ENCODE measurements around the gene BANP.
"Not testable (repeated sequence)": the region's sequence is repeated elsewhere in the genome, so short reads cannot be mapped to it uniquely, and the experiment has no call there.

The BANP gene

DNA sequence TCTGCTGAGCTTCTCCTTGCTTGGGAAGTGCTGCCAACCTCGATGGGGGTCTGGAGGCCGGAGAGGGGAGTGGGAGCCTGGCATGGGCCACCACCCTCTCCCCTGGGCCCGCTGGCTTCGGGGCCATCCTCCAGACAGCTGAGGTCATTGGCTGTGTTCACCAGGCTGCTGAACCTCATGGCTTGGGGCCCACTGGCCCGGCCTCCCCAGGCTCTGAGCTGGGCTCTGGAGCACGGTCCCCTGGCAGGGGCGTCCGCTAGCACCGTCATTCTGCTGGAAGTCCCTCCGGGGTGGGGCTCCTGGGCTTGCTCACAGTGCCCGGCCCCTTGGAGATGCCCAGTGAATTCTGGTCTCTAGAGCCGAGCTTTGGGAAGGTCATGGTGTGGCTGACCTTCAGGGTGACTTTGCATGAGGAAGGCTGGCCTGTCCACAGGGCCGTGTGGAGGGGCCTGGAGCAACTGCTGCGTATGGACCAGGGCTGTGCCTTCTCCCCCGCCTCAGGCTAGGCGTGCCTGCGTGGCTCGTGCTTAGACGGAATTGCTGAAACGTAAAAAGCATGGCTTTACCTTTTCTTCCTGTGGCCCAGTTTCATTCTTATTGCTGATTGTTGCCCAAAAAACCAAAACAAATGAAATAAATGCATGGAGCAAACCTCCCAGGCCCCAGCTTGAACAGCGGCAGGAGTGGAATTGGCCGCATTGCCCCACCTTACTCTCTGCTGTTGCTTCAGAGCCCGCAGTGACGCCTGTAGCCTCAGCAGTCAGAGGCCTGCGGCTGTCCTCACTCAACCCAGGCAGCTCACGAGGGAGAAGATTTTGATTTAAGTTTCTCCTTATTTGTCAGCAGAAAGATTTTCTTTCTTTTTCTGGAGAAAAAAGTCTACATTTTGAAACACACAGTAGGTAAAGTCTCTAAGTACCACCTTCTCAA, 70.1 kb downstream of the BANP start:
- not testable (repeated sequence) for H3K27ac ChIP-seq (ENCODE audit: low read length); H3K4me1 ChIP-seq (ENCODE audit: control insufficient read depth in 1 of 2, insufficient read depth in 2 of 2, low read length in 2 of 2); H3K9me3 ChIP-seq (ENCODE audit: control insufficient read depth in 1 of 2, low read length in 2 of 2); H3K4me3 ChIP-seq (ENCODE audit: low read depth in 1 of 2, low read length in 2 of 2); H3K27me3 ChIP-seq (ENCODE audit: low read depth, low read length)
- H3K36me3 ChIP-seq (ENCODE audit: control insufficient read depth in 1 of 2, insufficient read depth in 2 of 2, low read length in 2 of 2): peaks cover 0 to 23% of the 10 kb centered on the region in 2 donors

DNA sequence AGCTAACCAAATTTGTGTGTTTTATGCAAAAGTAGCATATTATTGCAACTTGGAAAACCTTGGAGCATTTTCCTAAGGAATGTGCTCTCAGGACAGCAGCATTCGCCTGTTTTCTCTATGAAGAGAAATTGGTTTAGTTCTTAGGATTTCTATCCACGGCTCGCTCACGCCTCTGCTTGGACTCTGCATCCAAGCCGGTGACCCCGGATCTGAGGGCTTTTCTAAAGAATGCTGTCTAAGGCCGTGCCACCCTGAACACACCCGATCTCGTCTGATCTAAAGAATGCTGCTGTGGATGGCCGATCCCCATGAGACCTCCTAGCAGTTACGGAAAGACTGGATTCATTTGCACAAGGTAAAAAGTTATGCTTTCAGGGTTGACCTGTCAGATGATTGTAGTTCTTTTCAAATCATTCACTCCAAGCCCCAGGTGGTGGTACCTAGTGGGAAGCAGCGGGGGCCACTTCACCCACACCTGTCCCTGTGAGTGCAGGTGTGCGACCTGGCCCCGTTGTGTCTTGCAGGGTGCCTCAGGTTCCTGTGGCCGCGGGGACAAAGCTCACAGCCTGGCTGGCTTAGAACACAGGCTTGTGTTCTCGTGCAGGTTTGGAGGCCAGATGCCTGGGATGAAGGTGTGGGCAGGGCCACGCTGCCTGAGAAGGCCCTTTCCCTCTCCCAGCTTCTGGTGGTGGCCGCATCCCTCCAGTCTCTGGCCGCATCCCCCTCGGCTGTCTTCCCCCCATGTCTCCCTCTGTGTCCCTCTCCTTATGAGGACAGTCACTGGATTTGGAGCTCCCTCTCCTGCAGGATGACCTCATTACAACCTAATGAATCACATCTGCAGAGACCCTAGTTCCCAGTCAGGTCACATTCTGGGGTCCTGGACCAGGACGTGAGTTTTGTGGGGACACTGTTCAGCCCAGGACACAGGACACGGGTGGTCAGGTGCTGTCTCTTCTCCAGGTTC, 71.1 kb downstream of the BANP start:
- no peak overlapping the region for H3K27ac ChIP-seq (ENCODE audit: low read length)
- H3K27me3 ChIP-seq (ENCODE audit: low read depth, low read length): no peaks in the 10 kb centered on the region
- H3K4me3 ChIP-seq (ENCODE audit: low read depth in 1 of 2, low read length in 2 of 2): no peak overlapping the region
- H3K9me3 ChIP-seq (ENCODE audit: control insufficient read depth in 1 of 2, low read length in 2 of 2): no peaks in the 10 kb centered on the region
- H3K4me1 ChIP-seq (ENCODE audit: control insufficient read depth in 1 of 2, insufficient read depth in 2 of 2, low read length in 2 of 2): peaks cover 0 to 5% of the 10 kb centered on the region in 2 donors
- H3K36me3 ChIP-seq (ENCODE audit: control insufficient read depth in 1 of 2, insufficient read depth in 2 of 2, low read length in 2 of 2): peaks cover 0 to 20% of the 10 kb centered on the region in 2 donors

DNA sequence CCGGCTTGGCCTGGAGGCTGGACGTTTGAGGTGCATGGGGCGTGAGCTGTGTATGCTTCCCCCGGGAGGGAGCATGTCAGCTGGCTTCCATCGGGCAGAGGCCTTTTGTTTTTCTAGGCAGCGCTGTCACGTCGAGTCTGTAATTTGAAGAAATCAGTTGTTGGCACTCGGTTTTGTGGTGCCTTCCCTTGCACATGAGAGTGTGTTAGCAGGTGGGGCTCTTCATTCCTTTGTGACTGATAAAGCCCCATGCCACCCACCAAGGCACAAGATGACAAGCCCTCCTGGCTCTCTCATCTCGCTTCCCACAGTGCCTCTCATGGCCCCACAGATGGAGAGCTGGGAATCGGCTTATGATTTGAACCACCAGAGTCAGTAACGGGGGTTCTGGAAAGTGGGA, 72.1 kb downstream of the BANP start:
- peaks cover 0 to 19% of the 10 kb centered on the region in 2 donors for H3K36me3 ChIP-seq (ENCODE audit: control insufficient read depth in 1 of 2, insufficient read depth in 2 of 2, low read length in 2 of 2)
- no peaks in the 10 kb centered on the region for H3K27me3 ChIP-seq (ENCODE audit: low read depth, low read length)
- no peaks in the 10 kb centered on the region for H3K9me3 ChIP-seq (ENCODE audit: control insufficient read depth in 1 of 2, low read length in 2 of 2)
- peaks cover 0 to 5% of the 10 kb centered on the region in 2 donors for H3K4me1 ChIP-seq (ENCODE audit: control insufficient read depth in 1 of 2, insufficient read depth in 2 of 2, low read length in 2 of 2)
- H3K27ac ChIP-seq (ENCODE audit: low read length): no peak overlapping the region
- no peak overlapping the region for H3K4me3 ChIP-seq (ENCODE audit: low read depth in 1 of 2, low read length in 2 of 2)

DNA sequence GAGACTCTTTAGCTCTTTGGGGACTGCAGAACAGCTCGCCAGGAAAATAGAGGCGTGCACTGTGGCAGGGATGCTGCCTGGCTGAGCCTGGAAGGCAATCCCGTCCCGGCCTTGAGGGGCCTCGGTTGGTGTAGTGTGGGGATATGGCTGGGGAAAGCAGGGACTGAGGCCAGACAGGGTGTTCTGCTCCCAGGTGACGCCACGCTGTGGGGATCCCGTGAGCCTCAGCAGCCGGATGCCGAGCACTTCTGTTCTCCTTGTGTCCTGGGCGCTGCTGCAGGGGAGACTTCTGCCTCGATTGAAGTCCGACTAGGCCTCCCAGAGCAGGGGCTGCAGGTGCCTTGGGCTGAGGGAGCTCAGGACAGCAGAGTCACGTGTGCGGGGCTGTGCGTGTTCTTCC, 72.6 kb downstream of the BANP start:
- Histone ChIP-seq H3K9me3 (ENCODE audit: control insufficient read depth in 1 of 2, low read length in 2 of 2) (no peaks in the 10 kb centered on the region), H3K27ac (ENCODE audit: low read length) (no peak overlapping the region), H3K36me3 (ENCODE audit: control insufficient read depth in 1 of 2, insufficient read depth in 2 of 2, low read length in 2 of 2) (peaks cover 0 to 15% of the 10 kb centered on the region in 2 donors), H3K27me3 (ENCODE audit: low read depth, low read length) (no peaks in the 10 kb centered on the region), H3K4me3 (ENCODE audit: low read depth in 1 of 2, low read length in 2 of 2) (no peak overlapping the region), H3K4me1 (ENCODE audit: control insufficient read depth in 1 of 2, insufficient read depth in 2 of 2, low read length in 2 of 2) (peaks cover 0 to 5% of the 10 kb centered on the region in 2 donors)

DNA sequence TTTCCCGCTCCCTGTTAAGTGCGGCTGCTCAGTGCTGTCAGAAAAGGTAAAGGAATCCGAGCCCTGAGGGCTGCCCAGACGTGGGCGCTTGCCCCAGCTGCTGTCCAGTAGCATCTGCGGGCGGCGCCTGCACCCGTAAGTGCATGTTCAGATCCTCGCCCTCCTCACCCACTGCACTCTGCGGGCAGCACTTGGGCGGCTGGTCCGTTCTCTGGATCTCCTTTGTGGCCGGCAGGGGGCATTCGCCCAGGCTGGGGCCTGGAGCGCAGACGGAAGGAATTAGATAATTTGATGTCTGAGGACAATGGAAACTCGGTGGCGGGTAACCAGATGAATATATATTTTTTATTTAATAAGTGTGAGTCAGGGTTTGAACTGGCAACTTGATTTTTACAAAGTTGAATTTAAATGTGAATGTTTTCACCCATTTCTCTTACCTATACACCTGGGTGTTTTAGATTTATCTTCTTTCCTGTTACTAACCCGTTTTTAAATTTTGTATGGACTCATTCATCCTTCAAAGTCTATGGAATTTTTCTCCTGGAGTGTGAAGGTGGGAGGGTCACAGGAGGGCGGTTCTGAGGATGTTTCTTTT, 73.4 kb downstream of the BANP start:
- not testable (repeated sequence) for H3K27ac ChIP-seq (ENCODE audit: low read length); H3K9me3 ChIP-seq (ENCODE audit: control insufficient read depth in 1 of 2, low read length in 2 of 2); H3K4me3 ChIP-seq (ENCODE audit: low read depth in 1 of 2, low read length in 2 of 2); H3K27me3 ChIP-seq (ENCODE audit: low read depth, low read length); H3K4me1 ChIP-seq (ENCODE audit: control insufficient read depth in 1 of 2, insufficient read depth in 2 of 2, low read length in 2 of 2)
- H3K36me3 ChIP-seq (ENCODE audit: control insufficient read depth in 1 of 2, insufficient read depth in 2 of 2, low read length in 2 of 2): peaks cover 0 to 12% of the 10 kb centered on the region in 2 donors

DNA sequence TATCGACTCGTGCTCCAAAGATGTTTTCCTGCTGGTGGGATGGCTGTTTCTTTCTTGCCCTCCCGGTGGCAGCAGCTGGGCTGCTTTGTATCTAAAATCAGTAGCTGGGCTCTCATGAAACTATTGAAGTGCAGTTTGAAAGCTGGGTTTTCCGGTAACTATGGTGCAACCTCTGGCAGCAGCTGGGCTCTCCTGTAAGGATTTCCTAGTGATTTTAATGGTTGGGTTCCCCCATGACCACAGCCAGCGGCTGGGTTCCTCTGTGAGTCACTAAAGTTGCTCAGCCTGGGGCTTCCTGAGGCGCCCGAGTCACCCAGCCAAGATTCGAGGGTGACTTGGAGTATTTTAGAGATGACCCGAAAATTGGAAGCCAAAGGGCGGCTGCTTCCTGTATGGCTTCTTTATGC, 73.9 kb downstream of the BANP start:
- not testable (repeated sequence) for H3K4me1 ChIP-seq (ENCODE audit: control insufficient read depth in 1 of 2, insufficient read depth in 2 of 2, low read length in 2 of 2); H3K4me3 ChIP-seq (ENCODE audit: low read depth in 1 of 2, low read length in 2 of 2); H3K9me3 ChIP-seq (ENCODE audit: control insufficient read depth in 1 of 2, low read length in 2 of 2); H3K27me3 ChIP-seq (ENCODE audit: low read depth, low read length); H3K27ac ChIP-seq (ENCODE audit: low read length)
- H3K36me3 ChIP-seq (ENCODE audit: control insufficient read depth in 1 of 2, insufficient read depth in 2 of 2, low read length in 2 of 2): peaks cover 0 to 12% of the 10 kb centered on the region in 2 donors

DNA sequence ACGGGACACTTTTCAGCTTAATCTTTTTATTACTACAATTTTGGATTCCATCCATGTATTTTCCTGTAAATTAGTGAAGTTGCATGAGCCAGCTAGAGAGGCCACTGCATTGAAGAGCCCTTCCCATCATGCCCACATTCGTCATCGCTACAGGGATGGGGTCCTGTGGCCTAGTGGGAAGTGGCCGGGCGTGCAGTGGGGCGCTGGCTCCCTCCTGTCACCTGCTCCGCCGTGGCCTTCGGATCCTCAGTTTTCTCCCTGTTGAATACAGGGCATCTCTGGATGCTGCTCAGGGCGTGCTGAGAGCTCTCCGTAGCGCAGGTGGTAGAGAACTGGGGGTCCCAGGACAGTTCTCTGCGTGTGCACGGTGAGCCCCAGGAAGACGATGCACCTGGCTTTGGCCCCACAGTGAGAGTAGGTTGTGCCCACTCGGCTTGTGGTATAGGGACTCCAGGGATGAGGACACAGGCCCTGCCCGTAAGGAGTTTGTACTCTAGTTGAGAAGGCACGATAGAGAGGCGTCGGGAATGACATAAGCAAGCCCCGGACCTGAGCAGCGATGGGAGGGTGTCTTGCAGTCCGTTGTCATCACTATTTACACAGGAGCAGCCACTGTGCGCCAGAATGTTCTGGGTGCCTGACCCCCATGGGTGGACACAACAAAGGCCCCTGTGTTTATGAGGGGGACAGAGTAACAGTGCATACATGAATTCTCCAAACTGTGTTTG, 74.8 kb downstream of the BANP start:
- H3K4me3 ChIP-seq (ENCODE audit: low read depth in 1 of 2, low read length in 2 of 2); H3K27me3 ChIP-seq (ENCODE audit: low read depth, low read length); H3K9me3 ChIP-seq (ENCODE audit: control insufficient read depth in 1 of 2, low read length in 2 of 2); H3K36me3 ChIP-seq (ENCODE audit: control insufficient read depth in 1 of 2, insufficient read depth in 2 of 2, low read length in 2 of 2); H3K27ac ChIP-seq (ENCODE audit: low read length); H3K4me1 ChIP-seq (ENCODE audit: control insufficient read depth in 1 of 2, insufficient read depth in 2 of 2, low read length in 2 of 2): not testable (repeated sequence)

DNA sequence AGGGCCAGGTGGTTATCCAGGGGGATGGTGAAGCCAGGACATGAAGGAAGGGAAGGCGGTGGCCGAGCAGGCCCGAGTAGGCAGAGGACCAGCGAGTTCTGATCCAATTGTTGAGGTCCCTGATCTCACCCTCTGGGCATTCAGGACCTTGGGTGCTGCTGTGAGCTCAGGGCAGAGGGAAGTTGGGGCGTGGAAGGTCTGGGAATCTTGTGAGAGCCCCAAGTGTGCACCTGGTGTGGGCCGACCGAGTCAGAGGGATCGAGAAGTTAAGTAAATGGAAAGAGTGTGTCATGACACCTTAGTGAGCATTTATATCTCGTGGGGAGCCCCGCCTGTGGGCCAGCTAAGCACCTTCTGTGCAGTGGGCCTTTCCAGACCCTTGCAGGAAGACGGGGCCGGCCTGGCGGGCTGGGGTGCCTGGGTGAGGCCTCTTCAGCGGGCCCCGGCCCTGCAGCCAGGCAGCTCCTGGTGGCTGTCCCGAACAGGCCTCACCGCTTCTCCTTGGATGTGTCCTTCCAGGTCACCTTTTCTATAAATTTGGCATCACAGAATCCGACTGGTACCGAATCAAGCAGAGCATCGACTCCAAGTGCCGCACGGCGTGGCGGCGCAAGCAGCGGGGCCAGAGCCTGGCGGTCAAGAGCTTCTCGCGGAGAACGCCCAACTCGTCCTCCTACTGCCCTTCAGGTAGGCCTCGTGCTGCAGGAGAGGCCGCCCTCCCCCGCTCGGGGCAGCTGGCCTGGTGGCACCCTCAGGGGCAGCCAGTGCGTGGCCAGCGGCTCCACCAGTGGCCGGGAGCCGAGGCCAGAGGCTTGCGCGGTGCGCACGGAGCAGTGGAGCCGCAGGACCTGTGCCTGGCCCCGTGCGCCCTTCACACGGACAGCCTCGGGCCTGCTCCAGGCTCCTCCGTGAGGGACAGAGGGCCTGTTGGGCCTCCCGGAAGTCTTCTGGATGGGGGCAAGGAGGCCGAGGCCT, 76.0 kb downstream of the BANP start:
- peaks cover 0 to 8% of the 10 kb centered on the region in 2 donors for H3K36me3 ChIP-seq (ENCODE audit: control insufficient read depth in 1 of 2, insufficient read depth in 2 of 2, low read length in 2 of 2)
- no peak overlapping the region for H3K27ac ChIP-seq (ENCODE audit: low read length)
- no peaks in the 10 kb centered on the region for H3K9me3 ChIP-seq (ENCODE audit: control insufficient read depth in 1 of 2, low read length in 2 of 2)
- H3K27me3 ChIP-seq (ENCODE audit: low read depth, low read length): no peaks in the 10 kb centered on the region
- peaks cover 0 to 5% of the 10 kb centered on the region in 2 donors for H3K4me1 ChIP-seq (ENCODE audit: control insufficient read depth in 1 of 2, insufficient read depth in 2 of 2, low read length in 2 of 2)
- no peak overlapping the region for H3K4me3 ChIP-seq (ENCODE audit: low read depth in 1 of 2, low read length in 2 of 2)

DNA sequence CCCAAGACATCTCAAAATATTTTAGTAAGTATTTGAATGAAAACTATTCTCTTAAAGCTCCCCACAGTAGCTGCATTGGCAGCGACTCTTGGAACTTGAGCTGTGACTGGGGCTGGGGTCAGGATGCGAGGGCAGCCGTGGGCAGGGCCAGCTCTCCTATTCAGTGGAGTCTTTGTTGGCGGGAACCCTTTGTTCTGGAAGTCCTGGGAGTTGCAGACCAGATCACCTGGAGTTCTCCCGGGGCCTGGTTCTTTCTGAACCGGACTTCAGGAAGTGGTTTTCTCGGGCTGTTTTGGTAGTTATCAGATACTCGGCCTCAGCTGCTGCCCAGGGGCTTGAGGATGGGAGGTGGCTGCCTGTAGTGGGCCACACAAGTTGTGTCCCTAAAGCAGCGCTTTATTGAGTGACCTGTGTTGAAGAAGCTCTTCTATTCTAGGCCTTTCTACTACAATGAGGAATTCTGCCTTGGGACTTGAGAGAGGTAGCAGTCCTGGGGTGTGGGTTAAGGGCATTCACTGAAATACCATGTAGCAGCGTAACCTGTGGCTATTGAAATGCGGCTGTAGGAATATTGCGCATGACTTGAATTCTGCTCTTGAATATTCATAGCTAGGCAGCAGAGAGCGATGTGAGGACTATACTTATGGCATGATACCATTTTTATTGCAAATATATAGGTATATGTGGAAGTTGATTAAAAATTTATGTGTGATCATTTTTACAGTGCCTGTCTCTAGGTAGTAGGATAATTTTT, 77.1 kb downstream of the BANP start:
- not testable (repeated sequence) for H3K9me3 ChIP-seq (ENCODE audit: control insufficient read depth in 1 of 2, low read length in 2 of 2); H3K27ac ChIP-seq (ENCODE audit: low read length); H3K27me3 ChIP-seq (ENCODE audit: low read depth, low read length); H3K4me1 ChIP-seq (ENCODE audit: control insufficient read depth in 1 of 2, insufficient read depth in 2 of 2, low read length in 2 of 2); H3K4me3 ChIP-seq (ENCODE audit: low read depth in 1 of 2, low read length in 2 of 2)
- H3K36me3 ChIP-seq (ENCODE audit: control insufficient read depth in 1 of 2, insufficient read depth in 2 of 2, low read length in 2 of 2): peaks cover 0 to 14% of the 10 kb centered on the region in 2 donors
